Central memory CD4-positive, alpha-beta T cell (primary cell): ENCODE measurements around the gene BLTP3A.
"Not testable (repeated sequence)": the region's sequence is repeated elsewhere in the genome, so short reads cannot be mapped to it uniquely, and the experiment has no call there.

ENCODE experiments used
- DNase-seq: peaks from one replicate; pipeline ENCODE4 v3.0.0; 2022

Gene BLTP3A

DNA sequence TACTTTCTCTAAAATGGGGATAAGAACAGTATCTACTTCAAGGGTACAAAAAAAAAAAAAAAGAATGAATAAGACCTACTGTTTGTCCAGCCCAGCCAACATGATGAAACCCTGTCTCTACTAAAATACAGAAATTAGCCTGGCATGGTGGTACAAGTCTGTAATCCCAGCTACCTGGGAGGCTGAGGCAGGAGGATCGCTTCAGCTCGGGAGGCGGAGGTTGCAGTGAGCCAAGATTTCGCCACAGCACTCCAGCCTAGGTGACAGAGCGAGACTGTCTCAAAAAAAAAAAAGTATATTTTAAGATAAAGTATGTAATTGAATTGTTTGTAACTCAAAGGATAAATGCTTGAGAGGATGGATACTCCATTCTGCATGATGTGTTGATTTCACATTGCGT, 2.0 kb downstream of the BLTP3A start:
- DNase-seq, result no peak

GRCh38 chr6:34795836-34796425, 4.0 kb downstream of the BLTP3A start:
- no peak for DNase-seq

- DNase-seq, result no peak
Observed at GRCh38 chr6:34798057-34798456, 6.2 kb downstream of the BLTP3A start.

DNA sequence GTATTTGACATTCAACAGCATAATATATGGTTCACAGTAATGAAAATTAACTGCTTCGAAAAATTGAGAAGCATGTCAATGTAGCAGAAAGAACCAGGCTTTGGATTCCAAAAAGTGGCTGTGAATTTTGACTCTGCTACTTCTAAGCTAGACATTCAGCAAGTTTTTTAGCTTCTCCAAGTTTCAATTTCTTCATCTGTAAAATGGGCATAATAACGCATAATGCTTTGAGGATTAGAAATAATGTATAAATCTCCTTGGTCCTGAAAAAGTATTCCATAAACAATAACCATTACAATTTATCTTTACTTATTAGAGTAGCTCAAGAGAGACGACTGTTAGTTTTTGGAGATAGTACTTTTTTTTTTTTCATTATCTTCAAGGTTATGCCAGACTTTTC, 7.7 kb downstream of the BLTP3A start:
- DNase-seq, result no peak

DNA sequence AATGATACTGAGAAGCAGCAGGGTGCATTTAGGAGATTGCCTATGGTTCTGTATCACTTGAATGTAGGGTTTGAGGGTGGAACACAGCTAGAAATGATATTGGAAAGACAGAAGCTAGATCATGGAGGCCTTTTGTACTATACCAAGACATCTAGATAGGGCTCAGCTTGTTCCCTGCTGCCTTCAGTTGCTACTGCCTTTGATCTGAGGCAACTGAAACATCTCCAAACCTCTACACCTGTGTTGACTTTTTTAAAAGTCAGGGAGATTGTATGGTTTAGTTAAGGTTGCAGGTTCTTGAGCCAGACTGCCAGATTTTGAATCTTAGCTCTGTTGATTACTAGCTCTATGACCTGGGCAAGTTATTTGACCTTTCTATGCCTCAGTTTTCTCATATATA, 12.7 kb downstream of the BLTP3A start:
- no peak for DNase-seq

GRCh38 chr6:34805074-34805473, 13.2 kb downstream of the BLTP3A start:
- DNase-seq, result not testable (repeated sequence)

DNA sequence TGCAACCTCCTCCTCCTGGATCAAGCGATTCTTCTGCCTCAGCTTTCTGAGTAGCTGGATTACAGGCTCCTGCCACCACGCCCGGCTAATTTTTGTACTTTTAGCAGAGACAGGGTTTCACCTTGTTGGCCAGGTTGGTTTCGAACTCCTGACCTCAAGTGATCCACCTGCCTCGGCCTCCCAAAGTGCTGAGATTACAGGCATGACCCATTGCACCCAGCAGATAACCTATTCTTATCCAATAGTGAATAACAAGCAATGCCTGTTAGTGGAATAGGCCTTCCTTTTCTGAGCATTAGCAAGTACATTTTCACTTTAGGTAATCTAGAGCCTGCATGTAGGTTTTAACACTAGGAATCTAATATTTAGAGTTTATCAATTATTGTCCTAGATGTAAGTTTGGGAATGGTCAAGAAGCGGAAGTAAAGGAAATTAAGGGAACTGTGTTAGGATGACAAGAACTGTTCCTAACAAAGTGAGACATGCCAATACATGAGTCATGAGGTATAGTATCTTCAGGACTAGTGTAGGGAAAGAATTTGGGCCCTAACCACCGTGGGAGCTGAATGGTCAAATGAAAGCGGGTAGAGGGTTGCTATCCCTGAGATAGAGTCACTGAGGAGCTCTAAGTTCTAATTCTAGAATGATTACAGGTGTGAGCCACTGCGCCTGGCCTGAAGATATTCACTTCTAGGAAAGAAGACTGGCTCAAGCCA, 15.0 kb downstream of the BLTP3A start:
- no peak for DNase-seq

GRCh38 chr6:34808473-34808872, 16.6 kb downstream of the BLTP3A start:
- not testable (repeated sequence) for DNase-seq

DNA sequence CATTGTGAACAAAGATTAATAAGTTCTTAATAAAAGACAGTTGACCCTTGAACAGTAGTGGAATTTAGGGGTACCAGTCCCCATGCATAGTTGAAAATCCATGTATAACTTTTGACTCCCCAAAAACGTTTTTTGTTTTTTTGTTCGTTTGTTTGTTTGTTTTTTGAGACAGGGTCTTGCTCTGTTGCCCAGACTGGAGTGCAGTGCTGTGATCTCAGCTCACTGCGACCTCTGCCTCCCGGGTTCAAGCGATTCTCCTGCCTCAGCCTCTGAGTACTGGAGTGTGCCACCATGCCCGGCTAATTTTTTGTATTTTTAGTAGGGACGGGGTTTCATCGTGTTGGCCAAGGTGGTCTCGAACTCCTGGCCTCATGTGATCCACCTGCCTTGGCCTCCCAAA, 17.5 kb downstream of the BLTP3A start:
- not testable (repeated sequence) for DNase-seq

DNA sequence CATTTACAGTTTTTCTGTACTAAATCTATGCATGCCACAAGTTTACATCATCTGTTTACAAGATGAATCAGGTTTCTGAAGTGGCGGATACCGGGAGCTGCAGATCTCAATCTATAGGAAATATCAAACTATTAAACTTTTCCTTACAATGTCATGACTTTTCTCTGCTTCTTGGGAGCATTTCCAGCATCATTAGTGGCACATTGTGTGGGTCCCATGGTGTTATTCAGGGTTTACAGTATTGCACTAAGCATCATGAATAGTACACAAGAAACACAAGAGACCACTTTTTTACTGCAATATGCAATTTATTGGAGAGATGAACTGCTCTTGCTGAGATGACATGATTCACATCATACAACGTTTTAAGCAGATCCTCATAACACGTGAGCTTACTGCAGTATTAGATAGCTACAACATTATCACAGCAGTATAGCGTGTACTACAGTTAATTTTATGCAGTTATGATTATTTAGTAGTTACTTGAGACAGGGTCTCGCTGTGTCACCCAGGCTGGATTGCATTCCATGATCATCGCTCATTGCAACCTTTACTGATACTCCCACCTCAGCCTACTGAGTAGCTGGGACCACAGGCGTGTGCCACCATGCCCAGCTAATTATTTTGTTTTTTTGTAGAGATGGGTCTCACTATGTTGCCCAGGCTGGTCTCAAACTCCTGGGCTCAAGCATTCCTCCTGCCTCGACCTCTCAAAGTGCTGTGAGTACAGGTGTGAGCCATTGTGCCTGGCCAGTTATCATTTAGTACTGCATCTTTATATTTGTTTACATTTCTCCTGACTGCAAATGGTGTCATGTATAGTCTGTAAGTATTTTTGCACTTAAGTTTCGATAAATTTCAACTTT, 18.4 kb downstream of the BLTP3A start:
- no peak for DNase-seq

DNA sequence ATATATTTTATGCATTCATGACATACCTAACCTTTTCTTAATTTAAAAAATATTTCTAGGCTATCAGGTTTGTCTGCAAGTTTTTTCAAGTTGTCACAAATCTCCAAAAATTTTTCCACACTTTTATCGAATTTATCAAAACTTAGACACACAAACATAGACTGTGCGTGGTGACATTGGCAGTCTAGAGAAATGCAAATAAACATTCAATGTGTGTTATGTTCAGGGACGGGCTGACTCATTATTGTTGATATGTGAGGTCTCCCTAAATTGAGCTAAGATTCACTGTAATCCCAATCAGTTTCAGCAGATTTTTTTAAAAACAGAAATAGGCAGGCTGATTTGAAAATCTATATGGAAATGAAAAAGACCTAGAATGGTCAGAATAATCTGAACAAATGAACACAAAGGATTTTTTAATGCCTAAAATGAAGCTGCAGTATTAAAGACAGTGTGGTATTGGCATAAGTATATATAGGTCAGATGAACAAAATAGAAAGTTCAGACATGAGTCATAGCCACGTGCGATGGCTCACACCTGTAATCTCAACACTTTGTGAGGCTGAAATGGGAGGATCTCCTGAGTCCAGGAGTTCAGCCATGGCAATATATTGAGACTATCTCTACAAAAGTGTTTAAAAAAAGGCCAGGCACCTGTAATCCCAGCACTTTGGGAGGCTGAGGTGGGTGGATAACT, 19.2 kb downstream of the BLTP3A start:
- DNase-seq, result no peak

- no peak for DNase-seq
Observed at GRCh38 chr6:34813028-34813713, 21.3 kb downstream of the BLTP3A start.

DNA sequence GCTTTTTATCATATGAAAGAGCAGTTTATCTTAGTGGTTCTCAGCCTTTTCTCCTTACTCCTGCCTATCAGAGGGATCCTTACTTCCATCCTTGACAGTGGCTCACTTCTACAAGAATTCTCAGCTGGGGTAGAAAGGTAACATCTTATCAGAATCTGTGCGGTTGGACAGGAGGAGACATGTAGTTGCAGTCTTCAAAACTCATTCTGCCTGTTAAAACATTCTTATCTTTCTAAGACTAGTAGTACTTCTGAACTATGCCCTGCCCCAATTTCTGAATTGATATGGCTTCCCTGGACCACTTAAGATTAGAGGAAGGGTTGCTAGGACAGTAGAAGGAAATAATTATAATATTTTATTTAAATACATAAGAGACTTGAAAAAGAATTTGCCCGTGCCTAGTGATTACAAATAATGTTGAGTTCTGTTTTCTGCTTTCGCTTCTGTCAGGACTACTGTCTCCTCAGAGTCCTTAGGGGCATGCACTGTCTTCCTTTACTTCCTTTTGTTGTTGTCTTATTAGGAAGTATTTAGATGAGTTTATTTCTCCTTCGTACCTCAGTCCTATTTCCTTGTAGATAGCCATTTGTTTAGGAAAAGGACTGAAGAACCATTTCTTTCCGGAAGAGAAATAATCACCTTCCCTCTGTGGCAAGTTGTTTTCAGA, 24.9 kb downstream of the BLTP3A start:
- no peak for DNase-seq

GRCh38 chr6:34817446-34817845, 25.6 kb downstream of the BLTP3A start:
- no peak for DNase-seq

DNA sequence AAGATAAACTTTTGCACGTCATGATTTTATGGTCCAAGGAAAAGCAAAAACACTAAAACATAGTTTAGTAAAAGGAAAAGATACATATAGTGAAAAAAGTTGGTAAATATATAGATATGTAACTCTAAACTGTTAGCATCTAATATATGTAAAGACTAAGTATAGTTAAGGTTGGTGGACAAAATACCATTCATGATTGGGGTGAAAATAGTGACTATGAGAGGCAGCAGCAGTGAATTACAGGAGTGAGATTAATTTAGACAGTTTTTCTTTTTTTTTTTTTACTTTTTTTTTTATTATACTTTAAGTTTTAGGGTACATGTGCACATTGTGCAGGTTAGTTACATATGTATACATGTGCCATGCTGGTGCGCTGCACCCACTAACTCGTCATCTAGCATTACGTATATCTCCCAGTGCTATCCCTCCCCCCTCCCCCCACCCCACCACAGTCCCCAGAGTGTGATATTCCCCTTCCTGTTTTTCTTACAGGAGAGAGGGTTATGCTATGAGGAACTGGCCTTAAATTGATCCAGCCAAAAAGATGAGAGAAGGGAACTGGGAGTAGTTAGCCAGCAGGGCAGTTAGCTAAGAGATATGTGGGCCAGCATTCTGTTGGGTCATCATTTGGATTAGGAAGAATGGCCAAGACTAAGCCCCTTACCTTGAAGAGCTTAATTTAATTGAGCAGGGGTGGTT, 27.1 kb downstream of the BLTP3A start:
- not testable (repeated sequence) for DNase-seq

- DNase-seq, result no peak
Observed at GRCh38 chr6:34819571-34820480, 27.9 kb downstream of the BLTP3A start.

GRCh38 chr6:34829137-34829536, 37.3 kb downstream of the BLTP3A start:
- DNase-seq, result no peak

GRCh38 chr6:34832942-34833341, 41.1 kb downstream of the BLTP3A start:
- DNase-seq, result no peak

DNA sequence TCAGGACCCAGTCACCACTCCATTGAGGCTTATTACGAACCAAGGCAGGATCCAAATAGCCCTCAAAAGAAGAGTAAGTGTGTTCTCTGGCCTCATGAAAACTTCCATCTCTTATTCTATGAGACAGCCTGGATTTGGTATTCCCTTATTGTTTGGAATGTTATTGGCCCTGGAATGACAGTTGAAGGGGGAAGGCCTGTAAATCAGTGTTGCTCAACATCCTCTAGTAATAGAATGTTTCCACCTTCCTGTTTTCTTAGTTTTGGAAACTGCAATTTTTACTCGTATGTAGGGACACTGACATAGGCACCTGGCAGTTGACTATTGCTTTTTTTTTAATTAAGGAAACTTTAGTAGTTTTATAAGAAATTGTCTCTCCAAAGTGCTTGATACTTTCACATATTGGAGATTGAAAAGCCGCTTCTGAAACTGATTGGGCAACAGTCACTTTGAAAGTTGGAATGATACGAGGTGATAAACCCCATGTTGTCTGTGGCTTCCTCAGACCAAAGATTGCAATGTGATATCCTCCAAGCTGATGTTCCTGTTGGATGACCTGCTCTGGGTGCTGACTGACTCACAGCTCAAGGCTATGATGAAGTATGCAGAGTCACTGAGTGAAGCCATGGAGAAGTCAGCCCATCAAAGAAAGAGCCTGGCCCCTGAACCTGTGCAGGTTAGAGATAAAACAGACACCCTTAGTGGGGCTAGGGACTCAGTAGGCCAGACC, 43.1 kb downstream of the BLTP3A start:
- no peak for DNase-seq
